Subcutaneous abdominal adipose tissue (tissue), 5 donors: ENCODE data around the gene SIRT4.

Experiments used
- H3K27ac ChIP-seq: one replicate; pipeline ENCODE4 v1.7.0; 2013; ENCODE audit warnings: low read depth, mild to moderate bottlenecking, inconsistent platforms, low read length, moderate library complexity
- H3K27me3 ChIP-seq, 5 donors: one replicate each; pipeline ENCODE4 v1.7.0; 2013; ENCODE audit warnings: low read length in 5 of 5, inconsistent platforms in 1 of 5; ENCODE audit not compliant: control insufficient read depth in 5 of 5, insufficient read depth in 4 of 5
- H3K36me3 ChIP-seq, 5 donors: one replicate each; pipeline ENCODE4 v1.7.0; 2013; ENCODE audit warnings: low read length in 5 of 5; ENCODE audit not compliant: control insufficient read depth in 5 of 5, insufficient read depth in 5 of 5
- H3K4me1 ChIP-seq, 5 donors: one replicate each; pipeline ENCODE4 v1.7.0; 2013; ENCODE audit warnings: low read length in 5 of 5, mild to moderate bottlenecking in 3 of 5, moderate library complexity in 1 of 5; ENCODE audit not compliant: control insufficient read depth in 5 of 5, insufficient read depth in 5 of 5
- H3K4me3 ChIP-seq, 5 donors: one replicate each; pipeline ENCODE4 v1.7.0; 2013; ENCODE audit warnings: low read length in 5 of 5, low read depth in 1 of 5
- H3K9ac ChIP-seq, 5 donors: one replicate each; pipeline ENCODE4 v1.7.0; 2013; ENCODE audit warnings: low read length in 5 of 5, mild to moderate bottlenecking in 4 of 5, moderate library complexity in 3 of 5
- H3K9me3 ChIP-seq, 5 donors: one replicate each; pipeline ENCODE4 v1.7.0; 2013; ENCODE audit warnings: low read length in 5 of 5; ENCODE audit not compliant: control insufficient read depth in 5 of 5
- donor health status: healthy.
- donor health status: healthy.
- donor health status: healthy.
- donor health status: healthy.
- donor health status: healthy.

The SIRT4 gene

GRCh38 chr12:120347766-120348165 is 45.6 kb downstream of the SIRT4 start:
- H3K4me3 ChIP-seq = no peak overlapping the region
- H3K9ac ChIP-seq = no peak overlapping the region
- H3K36me3 ChIP-seq = no peaks in the 10 kb centered on the region
- no peaks in the 10 kb centered on the region for H3K9me3 ChIP-seq
- peaks cover 0 to 21% (median 10%) of the 10 kb centered on the region in 5 donors for H3K4me1 ChIP-seq
- H3K27me3 ChIP-seq = peaks cover 0 to 4% (median 3%) of the 10 kb centered on the region in 5 donors
- no peak overlapping the region for H3K27ac ChIP-seq

GRCh38 chr12:120350576-120351350 is 48.6 kb downstream of the SIRT4 start:
- H3K27ac ChIP-seq = no peak overlapping the region
- H3K4me3 ChIP-seq = no peak overlapping the region
- H3K27me3 ChIP-seq = peaks cover 0 to 4% (median 3%) of the 10 kb centered on the region in 5 donors
- H3K4me1 ChIP-seq = peaks cover 0 to 21% (median 10%) of the 10 kb centered on the region in 5 donors
- H3K9ac ChIP-seq = peak overlapping the region in 2 of 5 donors; percentile 43 to 47
- no peaks in the 10 kb centered on the region for H3K9me3 ChIP-seq
- no peaks in the 10 kb centered on the region for H3K36me3 ChIP-seq

- H3K27me3 ChIP-seq = peaks cover 0 to 4% (median 3%) of the 10 kb centered on the region in 5 donors
- H3K9me3 ChIP-seq = no peaks in the 10 kb centered on the region
- no peak overlapping the region for H3K4me3 ChIP-seq
- H3K9ac ChIP-seq = no peak overlapping the region
- peaks cover 0 to 21% (median 13%) of the 10 kb centered on the region in 5 donors for H3K4me1 ChIP-seq
- H3K27ac ChIP-seq = no peak overlapping the region
- no peaks in the 10 kb centered on the region for H3K36me3 ChIP-seq
These were observed 50.0 kb downstream of the SIRT4 start for GRCh38 chr12:120352117-120352516.

GRCh38 chr12:120353136-120353535 is 51.0 kb downstream of the SIRT4 start:
- Histone ChIP-seq H3K4me1 (peaks cover 0 to 21% (median 13%) of the 10 kb centered on the region in 5 donors), H3K27ac (no peak overlapping the region), H3K27me3 (peaks cover 0 to 3% (median 0%) of the 10 kb centered on the region in 5 donors), H3K9me3 (no peaks in the 10 kb centered on the region), H3K4me3 (no peak overlapping the region), H3K9ac (no peak overlapping the region), H3K36me3 (no peaks in the 10 kb centered on the region)

- Histone ChIP-seq H3K27ac (no peak overlapping the region), H3K4me1 (peaks cover 0 to 21% (median 13%) of the 10 kb centered on the region in 5 donors), H3K9me3 (no peaks in the 10 kb centered on the region), H3K36me3 (no peaks in the 10 kb centered on the region), H3K9ac (no peak overlapping the region), H3K27me3 (peaks cover 0 to 3% (median 2%) of the 10 kb centered on the region in 5 donors), H3K4me3 (no peak overlapping the region)
These were observed 51.6 kb downstream of the SIRT4 start for GRCh38 chr12:120353556-120354317.

GRCh38 chr12:120356567-120357030 is 54.5 kb downstream of the SIRT4 start:
- H3K9ac ChIP-seq = no peak overlapping the region
- no peaks in the 10 kb centered on the region for H3K9me3 ChIP-seq
- no peak overlapping the region for H3K4me3 ChIP-seq
- no peak overlapping the region for H3K27ac ChIP-seq
- peaks cover 0 to 8% (median 1%) of the 10 kb centered on the region in 5 donors for H3K4me1 ChIP-seq
- H3K27me3 ChIP-seq = peaks cover 0 to 15% (median 3%) of the 10 kb centered on the region in 5 donors
- no peaks in the 10 kb centered on the region for H3K36me3 ChIP-seq

- Histone ChIP-seq H3K4me1 (peaks cover 0 to 13% (median 6%) of the 10 kb centered on the region in 5 donors), H3K27me3 (peaks cover 0 to 19% (median 4%) of the 10 kb centered on the region in 5 donors), H3K27ac (no peak overlapping the region), H3K9ac (no peak overlapping the region), H3K4me3 (no peak overlapping the region), H3K36me3 (no peaks in the 10 kb centered on the region), H3K9me3 (no peaks in the 10 kb centered on the region)
These were observed 55.0 kb downstream of the SIRT4 start for GRCh38 chr12:120357104-120357503.

GRCh38 chr12:120358412-120359100 is 56.4 kb downstream of the SIRT4 start:
- no peak overlapping the region for H3K4me3 ChIP-seq
- no peak overlapping the region for H3K27ac ChIP-seq
- H3K4me1 ChIP-seq = peaks cover 0 to 15% (median 6%) of the 10 kb centered on the region in 5 donors
- H3K9ac ChIP-seq = no peak overlapping the region
- no peaks in the 10 kb centered on the region for H3K9me3 ChIP-seq
- H3K27me3 ChIP-seq = peaks cover 5 to 33% (median 12%) of the 10 kb centered on the region in 5 donors
- H3K36me3 ChIP-seq = no peaks in the 10 kb centered on the region

GRCh38 chr12:120359128-120359527 is 57.0 kb downstream of the SIRT4 start:
- no peaks in the 10 kb centered on the region for H3K9me3 ChIP-seq
- no peak overlapping the region for H3K27ac ChIP-seq
- no peak overlapping the region for H3K9ac ChIP-seq
- H3K27me3 ChIP-seq = peaks cover 5 to 34% (median 12%) of the 10 kb centered on the region in 5 donors
- H3K4me1 ChIP-seq = peaks cover 0 to 15% (median 6%) of the 10 kb centered on the region in 5 donors
- no peaks in the 10 kb centered on the region for H3K36me3 ChIP-seq
- H3K4me3 ChIP-seq = no peak overlapping the region
